Myometrial cell (primary cell): ENCODE measurements around the gene RAD9B. TPM values are rescaled to one million over a fixed set of nuclear protein-coding genes. Genes with fewer than 3 reads are reported as not detected.

Source experiments
- total RNA-seq: library from RNA; depleted of rRNA; stranded (reverse); fragments of >200 nt; gene quantifications from 2 replicates; pipeline ENCODE4 v1.2.3, GENCODE V29; 2015

RAD9B gene
- 0.86 TPM in 1 of 2 replicates, not detected in the other for total RNA-seq

DNA sequence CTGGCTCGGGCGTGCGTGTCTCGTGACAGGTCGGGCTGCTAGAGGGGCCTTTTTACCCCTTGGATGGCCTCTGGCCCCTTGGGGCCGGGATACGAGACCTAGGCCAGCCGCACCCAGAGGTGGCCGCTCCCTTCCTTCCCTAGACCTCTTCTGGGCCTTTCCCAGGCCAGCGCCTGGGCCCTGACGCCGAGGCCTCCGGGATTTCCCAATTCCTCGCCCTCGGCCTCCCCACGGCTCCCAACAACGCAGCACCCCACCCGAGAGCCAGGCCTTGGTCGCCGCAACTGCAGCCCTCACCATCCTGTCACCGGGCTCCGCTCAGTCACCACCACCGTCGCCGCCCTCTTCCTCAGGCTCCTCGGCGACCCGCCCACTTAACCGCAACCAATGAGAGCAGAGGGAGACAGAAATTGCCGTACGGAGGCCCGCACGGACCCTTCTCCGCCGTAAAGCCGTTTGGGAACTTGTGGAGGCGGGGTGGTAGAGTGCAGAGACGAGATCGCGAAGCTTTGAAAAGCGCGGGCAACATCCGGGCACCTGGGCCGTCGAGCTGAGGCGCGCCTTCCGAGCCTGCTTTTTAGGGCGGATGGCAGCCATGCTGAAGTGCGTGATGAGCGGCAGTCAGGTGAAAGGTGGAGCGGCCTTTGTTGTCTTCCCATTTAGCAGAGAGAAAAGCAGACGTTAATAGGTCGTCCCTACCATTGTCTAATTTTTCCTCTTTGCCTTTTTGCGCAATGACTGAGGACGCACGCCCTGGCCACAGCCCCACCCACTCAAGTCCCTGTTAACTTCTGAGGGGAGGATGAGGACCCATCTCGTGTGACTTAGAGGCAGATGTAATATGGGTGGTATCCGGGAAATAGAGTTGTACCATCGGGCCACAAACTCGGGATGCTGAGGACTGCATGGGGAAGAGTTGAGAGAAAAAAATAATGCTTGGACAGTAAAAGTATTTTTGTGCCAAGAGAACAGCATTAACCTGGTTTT lies at the start of gene RAD9B, which contains the start of gene VPS29:
Gene RAD9B (plus strand): TSS at position 580 of the 987 bp plus-strand sequence. CDS start 7 bp downstream, at position 587.
Gene VPS29 (minus strand): TSS at position 360 of the 987 bp plus-strand sequence. CDS start 60 bp downstream, at position 300.

DNA sequence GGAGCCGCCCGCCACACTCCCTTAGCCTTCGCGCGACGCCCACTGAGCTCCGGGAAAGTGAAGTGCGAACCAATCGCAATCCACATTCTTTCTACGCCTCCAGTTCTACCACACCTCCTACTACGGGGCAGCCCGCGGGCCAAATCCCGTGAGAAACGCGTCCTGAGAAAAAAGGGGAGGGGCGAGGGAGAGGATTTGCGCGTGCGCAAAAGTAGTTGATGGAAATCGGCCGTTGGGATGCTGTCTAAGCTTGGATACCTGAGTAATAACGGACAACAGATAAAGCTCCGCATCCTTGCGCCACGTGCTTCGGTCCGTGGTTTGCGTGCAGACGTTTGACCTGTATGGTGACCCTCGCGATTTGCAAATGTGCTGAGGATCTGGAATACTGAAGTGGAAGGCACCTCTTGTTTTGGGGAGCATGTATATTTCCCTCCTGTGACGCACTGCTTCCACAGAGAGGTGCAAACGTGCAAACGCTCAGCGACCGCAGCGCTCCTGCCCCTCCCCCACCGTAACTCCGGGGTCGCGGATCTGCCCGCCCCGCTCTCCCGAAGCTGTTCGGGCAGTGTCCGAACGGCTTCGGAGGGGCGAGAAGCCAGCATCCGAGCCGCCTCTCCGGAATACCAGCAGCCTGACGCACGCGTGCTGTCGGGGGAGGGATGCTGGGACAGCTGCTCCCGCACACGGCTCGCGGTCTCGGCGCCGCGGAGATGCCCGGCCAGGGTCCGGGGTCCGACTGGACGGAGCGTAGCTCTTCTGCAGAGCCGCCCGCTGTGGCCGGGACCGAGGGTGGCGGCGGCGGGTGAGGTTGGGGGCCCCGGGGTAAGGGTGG lies 33.7 kb upstream of the RAD9B start, which contains the start of the genes FAM216A and GPN3:
Gene FAM216A (plus strand): TSS at position 632 of the 835 bp plus-strand sequence. CDS start 31 bp downstream, at position 663.
Gene GPN3 (minus strand): TSS at position 44 of the 835 bp plus-strand sequence. CDS start 54 bp downstream, outside the sequence.

Other genes starting within 250 kb of the RAD9B start
- gene ATP2A2, start 221.1 kb upstream of the RAD9B start, total RNA-seq, result 95.7 and 107 TPM in 2 replicates
- gene ANAPC7, start 98.6 kb upstream of the RAD9B start, total RNA-seq, result 32.9 and 42.5 TPM in 2 replicates
- gene ARPC3, start 52.0 kb upstream of the RAD9B start, total RNA-seq, result 835 and 1,139 TPM in 2 replicates
- 20.5 and 23.2 TPM in 2 replicates for gene GPN3, start 34.1 kb upstream of the RAD9B start, total RNA-seq
- gene FAM216A, start 33.5 kb upstream of the RAD9B start, total RNA-seq, result 12.2 and 16.4 TPM in 2 replicates
- 78.7 and 109 TPM in 2 replicates for gene VPS29, start 220 bp upstream of the RAD9B start, total RNA-seq
- gene PPTC7, start 81.0 kb downstream of the RAD9B start, total RNA-seq, result 3.5 and 3.9 TPM in 2 replicates
- gene TCTN1, start 111.8 kb downstream of the RAD9B start, total RNA-seq, result 28.5 and 34.3 TPM in 2 replicates
- 13.3 and 21.3 TPM in 2 replicates for gene HVCN1, start 186.8 kb downstream of the RAD9B start, total RNA-seq
- 156 TPM in 2 replicates for gene PPP1CC, start 240.6 kb downstream of the RAD9B start, total RNA-seq